ENCODE measurements around the gene SORCS2.

Gene SORCS2

GRCh38 chr4:7631288-7632014 is 439.1 kb downstream of the SORCS2 start:
- DNase-seq = no peak

DNA sequence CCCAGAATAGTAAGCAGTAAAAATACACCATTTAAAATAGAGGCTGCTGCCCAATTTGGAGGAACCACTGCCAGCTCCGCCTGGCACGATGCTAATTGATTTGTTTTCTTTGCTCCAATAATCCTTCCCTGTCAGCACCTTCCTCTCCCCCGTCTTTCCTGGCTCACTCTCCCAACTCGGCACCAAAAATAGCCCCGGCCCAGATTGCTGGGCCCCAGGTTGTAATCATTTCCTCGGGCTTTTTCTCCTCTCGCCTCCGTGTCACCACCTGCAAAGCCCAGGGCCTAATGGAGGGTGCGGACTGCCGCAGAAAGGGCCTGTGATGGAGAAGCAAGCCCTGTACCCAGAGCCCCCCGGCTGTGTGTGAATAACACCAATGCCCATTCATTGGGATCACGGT is 440.0 kb downstream of the SORCS2 start:
- DNase-seq = no peak

- no peak for DNase-seq
Observed at GRCh38 chr4:7632971-7633370, 440.6 kb downstream of the SORCS2 start.

DNA sequence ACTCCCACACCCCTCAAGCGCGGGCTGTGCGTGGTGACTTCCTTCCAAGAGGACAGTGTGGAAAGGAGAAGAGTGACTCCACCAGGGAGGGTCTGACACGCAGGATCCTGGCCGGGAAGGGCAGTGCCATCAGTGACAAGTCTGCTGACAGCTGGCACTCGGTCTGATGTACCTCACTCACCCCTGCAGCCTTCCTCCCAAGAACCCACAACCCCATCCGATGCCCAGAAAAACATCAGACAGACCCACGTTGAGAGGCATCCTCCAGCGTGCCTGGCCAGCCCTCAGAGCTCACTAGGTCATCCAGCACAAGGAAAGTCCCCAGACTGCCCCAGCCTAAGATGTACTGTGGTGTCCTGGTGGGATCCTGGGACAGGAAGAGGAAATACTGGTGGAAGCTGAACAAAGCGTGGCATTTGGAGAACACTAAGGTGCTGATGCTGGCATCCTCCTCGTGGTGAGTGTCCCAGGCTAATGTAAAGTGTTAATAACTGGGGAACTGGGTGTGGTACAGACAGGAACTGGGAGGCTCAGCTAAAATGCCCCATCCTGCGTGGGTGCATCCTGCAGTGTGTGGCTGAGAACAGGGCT is 442.4 kb downstream of the SORCS2 start:
- no peak for DNase-seq

GRCh38 chr4:7635445-7636239 is 443.3 kb downstream of the SORCS2 start:
- DNase-seq = no peak

DNA sequence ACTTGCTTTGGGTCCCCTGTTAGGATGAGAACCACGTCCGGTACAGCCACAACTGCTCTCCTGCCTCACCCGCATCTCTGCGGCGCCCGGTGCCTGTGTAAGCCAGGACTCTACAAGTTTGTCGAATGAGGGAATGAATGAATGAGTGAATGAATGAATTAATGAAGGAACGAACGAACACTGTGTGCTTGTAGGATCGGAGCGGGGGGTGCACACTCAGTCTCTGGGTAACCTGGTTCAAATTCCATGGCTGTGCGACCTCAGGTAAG is 443.8 kb downstream of the SORCS2 start:
- DNase-seq = no peak

DNA sequence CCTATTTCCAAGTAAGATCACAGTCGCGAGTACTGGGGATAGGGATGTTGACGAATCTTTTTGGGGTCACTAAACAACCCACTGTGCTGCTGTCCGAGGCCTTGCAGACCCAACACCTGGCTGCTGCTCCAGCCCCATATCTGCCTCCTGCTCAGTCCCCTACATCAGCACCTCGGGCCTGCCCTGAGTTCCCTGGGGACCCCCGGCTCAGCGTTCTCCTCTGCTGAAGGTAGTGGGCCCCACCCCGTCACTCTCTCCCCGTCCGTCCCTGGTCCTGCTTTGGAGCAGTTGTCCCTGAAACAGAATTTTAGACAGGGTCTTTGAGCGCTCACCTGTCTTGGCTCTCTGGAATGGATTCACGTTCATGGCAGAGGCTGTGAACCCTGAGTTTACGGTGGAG is 444.8 kb downstream of the SORCS2 start:
- no peak for DNase-seq

- no peak for DNase-seq
Observed at GRCh38 chr4:7637971-7638370, 445.6 kb downstream of the SORCS2 start.

- no peak for DNase-seq
Observed at GRCh38 chr4:7638489-7638888, 446.2 kb downstream of the SORCS2 start.

DNA sequence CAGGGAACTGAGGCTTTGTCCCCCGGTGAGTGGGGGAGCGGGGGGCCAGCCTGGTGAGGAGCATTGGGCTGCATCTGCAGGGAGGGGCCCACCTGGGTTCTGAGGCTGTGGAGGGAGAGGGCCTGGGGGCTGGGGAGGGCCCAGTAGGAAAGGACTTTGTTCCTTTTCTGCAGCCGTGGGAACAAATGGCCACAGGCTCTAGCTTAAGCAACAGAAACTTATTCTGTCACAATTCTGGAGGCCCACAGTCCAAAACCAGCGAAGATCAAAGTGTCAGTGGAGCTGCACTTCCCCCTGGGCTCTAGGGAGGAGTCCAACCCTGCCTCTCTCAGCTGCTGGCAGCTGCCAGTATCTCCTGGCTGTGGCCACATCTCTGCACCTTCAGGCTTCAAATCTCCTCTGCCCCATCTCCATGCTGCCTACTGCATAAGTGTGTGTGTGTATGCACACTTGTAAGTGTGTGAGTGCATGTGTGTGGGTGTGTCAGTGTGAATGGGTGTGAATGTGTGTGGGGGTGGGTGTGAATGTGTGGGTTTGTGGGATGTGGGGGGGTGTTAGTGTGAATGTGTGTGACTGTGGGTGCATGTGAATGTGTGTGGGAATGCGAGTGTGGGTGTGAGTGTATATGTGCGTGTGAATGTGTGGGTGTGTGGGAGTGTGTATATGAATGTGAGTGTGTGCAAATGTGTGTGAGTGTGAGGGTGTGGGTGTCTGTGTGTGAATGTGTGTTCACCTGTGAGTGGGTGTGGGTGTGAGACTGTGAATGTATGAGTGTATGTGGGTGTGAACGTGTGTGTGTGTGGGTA is 446.8 kb downstream of the SORCS2 start:
- DNase-seq = no peak

GRCh38 chr4:7640136-7640535 is 447.8 kb downstream of the SORCS2 start:
- no peak for DNase-seq

DNA sequence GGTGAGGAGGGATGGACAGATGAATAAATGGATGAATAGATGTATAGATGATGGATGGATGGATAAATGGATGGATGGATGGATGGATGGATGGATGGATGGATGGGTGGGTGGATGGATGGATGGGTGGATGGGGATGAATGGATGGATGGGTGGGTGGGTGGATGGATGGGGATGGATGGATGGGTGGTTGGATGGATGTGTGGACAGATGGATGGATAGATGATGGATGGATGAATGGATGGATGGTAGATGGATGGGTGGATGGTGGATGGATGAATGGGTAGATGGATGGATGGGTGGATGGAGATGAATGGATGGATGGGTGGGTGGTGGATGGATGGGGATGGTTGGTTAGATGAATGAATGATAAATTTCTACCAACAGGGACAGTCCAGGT is 449.4 kb downstream of the SORCS2 start:
- no peak for DNase-seq

DNA sequence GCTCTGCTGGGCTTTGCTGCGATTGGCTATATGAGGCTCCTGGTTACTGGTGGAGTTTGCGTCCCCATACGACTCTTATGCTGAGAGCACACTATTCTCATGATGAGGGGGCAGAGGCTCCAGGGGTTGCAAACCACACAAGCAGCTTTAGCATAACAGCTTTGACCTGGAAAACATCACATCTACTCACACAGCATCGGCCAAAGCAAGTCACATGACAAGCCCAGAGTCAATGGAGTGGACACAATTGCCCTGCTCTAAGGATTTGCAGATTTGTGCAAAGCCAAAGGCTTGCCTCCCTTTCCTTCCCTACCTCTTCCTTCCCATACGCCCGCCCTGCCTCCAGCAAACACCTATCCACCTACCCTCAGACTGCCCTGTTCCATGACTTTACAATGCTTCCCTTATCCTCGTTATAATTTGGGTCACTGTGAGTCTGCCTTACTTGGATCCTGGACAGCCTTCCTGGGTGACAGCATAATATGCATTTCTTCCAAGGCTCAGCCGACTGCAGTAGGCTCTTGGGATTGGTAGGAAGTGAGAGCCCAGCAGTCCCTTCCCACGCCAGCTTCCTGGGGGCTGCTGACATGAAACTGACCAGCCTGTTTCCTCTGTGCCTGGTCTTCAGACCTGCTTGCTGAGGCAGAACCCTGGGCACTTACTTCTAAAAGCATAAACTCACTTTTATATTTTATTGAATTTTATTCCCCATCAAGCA is 450.6 kb downstream of the SORCS2 start:
- no peak for DNase-seq

- DNase-seq = no peak
Observed at GRCh38 chr4:7645158-7645557, 452.8 kb downstream of the SORCS2 start.

DNA sequence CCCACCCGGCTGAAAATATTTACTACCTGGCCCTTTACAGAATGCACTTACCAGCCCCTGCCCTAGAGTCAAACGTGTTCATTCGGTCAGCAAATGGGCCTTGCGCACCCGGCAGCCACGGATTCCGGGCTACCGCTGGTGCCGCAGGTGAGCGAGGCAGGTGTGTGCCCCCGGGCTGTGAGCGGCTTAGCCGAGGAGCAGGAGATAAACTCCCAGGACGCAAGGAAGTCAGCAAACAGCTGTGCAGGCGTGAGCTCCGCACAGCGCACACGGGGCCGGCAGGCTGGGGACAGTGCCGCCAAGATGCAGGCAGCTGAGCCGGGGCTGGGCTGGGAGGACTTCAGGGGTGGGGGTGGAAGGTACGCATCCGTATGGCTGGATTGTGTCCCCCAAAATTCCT is 453.6 kb downstream of the SORCS2 start:
- no peak for DNase-seq

- DNase-seq = no peak
Observed at GRCh38 chr4:7646384-7647061, 454.2 kb downstream of the SORCS2 start.

DNA sequence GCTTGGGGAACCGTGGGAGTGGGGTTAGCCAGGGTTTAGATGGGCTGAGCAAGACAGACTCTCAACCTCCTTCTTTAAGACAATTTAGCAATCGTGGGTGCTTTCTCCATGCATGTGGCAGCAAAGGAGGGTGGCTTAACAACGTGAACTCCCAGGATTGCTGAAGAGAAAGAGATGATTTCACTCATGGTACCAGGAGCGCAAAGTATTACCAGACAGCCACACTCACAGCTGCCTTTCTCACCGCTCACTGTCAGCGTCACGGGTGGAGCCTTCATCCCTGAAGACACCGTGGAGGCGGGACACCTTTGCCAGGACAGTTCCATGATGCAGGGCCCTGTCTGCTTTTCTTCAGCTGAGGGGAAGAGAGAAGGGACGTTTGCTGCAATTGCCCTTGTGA is 454.8 kb downstream of the SORCS2 start:
- no peak for DNase-seq

DNA sequence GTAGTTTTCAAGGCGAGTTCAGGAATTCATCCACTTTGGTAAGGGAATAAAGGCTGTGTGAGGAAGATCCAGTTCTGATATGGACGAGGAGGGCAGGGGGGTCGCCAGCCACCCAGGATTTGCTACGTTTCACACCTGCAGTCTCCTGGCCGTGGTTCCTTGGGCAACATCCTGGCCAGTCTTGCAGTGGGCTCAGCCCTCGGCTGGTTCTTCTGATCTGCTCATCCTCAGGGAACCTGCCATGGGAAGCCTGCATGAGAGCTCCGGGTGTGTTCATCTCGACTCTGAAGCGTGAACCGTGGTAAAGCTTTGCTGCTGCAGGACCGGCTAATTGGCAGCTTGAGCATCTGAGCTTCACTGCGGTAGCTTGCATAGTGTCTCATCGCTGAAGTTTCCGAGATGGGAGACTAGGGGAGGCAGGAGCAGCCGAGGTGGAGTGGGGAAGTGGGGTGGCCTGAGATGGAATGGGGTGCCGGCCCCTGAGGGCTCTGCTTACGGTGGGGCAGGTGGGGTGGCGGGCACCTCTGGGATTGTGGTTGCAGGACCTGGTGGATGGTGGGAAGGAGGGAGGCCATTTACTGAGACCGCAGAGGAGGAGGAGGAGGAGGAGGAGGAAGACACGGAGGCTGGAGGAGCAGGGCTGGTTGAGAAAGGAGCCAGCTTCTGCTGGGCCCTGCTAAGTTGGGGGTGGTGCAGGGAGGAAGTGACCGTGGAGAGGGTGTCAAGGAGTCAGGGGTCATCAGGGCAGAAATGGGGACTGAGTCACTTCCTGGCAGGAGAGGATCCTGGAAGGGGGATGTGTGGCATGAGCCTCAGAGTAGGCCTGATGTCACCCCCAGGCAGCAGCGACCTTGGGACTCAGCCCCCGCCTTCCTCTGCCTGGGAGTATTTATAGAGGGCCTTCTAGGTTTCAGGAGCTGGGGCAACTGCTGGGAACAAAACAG is 455.5 kb downstream of the SORCS2 start:
- DNase-seq = no peak

DNA sequence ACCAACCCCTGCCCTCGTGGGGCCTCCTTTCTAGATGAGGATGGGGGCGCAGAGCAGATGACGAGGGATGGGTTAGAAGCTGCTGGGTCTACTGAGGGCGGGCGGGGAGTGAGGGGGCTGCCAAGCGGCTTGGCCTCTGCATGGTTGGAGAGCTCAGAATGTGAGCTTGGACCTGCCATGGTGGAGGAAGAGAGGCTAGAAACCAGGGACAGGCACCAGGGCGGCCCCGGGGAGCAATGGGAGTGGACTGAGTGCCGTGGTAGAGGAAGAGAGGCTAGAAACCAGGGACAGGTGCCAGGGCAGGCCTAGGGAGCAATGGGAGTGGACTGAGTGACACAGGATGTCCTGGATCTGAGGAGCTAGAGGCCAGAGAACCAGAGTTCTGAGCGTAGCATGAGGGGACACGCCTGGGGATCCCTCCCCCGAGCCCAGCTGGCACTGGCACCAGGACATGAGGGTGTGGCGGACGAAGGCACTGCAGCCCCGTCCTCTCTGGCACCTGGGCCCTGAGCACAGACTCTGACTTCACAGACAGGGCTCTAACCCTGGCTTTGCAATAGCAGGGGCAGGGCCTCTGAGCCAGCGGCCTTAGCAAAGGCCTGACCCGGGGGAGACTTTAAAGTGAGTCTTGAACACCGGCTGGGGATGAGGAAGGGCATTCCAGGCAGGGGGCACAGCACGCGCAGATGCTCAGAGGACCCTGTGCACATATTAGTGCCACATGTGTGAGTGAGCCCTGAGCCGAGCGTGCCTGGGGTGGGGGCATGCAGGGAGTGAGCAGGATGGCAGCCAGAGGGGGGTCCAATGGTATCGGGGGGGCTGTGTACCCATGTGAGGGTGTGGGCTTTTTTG is 456.4 kb downstream of the SORCS2 start:
- no peak for DNase-seq

- DNase-seq = no peak
Observed at GRCh38 chr4:7649411-7649740, 457.0 kb downstream of the SORCS2 start.

All from activated CD8-positive, alpha-beta memory T cell treated with anti-CD3 and anti-CD28 coated beads, Interleukin-2, amount 50 U/mL, for 48 hours (primary cell).